Measurements from ENCODE around the gene HSDL1.

DNA sequence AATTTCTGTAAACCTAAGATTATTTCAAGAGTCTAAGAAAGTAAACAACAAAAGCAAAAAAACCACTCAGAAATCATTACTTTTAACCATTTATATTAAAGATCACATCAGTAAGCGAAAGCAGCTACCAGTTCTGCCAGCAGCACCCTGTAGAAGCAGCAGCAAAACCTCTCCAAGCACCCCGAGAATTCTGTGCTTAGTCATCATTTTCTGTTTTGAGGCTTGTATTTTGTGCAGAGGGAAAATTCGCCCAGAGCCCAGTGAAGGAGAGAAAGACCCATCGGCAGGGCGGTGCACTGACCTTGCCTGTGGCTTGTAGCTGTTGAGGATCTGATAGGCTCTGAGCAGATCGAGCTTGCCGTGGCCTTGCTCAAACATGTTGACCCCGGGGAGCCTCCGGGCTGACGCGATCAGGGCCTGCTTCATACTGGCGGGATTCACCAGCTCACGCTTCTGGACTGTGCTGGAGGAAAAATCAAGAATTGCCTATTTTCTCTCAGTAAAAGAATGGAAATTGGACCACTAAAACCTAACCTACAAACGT is 63.5 kb downstream of the HSDL1 start:
- TF ChIP-seq, protein P1, sequence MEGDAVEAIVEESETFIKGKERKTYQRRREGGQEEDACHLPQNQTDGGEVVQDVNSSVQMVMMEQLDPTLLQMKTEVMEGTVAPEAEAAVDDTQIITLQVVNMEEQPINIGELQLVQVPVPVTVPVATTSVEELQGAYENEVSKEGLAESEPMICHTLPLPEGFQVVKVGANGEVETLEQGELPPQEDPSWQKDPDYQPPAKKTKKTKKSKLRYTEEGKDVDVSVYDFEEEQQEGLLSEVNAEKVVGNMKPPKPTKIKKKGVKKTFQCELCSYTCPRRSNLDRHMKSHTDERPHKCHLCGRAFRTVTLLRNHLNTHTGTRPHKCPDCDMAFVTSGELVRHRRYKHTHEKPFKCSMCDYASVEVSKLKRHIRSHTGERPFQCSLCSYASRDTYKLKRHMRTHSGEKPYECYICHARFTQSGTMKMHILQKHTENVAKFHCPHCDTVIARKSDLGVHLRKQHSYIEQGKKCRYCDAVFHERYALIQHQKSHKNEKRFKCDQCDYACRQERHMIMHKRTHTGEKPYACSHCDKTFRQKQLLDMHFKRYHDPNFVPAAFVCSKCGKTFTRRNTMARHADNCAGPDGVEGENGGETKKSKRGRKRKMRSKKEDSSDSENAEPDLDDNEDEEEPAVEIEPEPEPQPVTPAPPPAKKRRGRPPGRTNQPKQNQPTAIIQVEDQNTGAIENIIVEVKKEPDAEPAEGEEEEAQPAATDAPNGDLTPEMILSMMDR (IDR thresholded peaks at IDR 0.05; ENCODE audit: extremely low read depth in 1 of 2, insufficient read depth in 1 of 2, low read depth in 1 of 2, low read length in 2 of 2) = no peak
- TF ChIP-seq POLR2A (IDR thresholded peaks at IDR 0.05; ENCODE audit: low read depth, low read length) (no peak), POLR2AphosphoS5 (IDR thresholded peaks at IDR 0.05; ENCODE audit: insufficient read depth, low read depth, low read length) (no peak), EZH2 (IDR thresholded peaks at IDR 0.05; ENCODE audit: borderline replicate concordance, low read depth, low read length, severe bottlenecking) (no peak)
- TF ChIP-seq, protein P2, sequence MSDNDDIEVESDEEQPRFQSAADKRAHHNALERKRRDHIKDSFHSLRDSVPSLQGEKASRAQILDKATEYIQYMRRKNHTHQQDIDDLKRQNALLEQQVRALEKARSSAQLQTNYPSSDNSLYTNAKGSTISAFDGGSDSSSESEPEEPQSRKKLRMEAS (IDR thresholded peaks at IDR 0.05; ENCODE audit: insufficient read depth, insufficient read length) = no peak
